ENCODE data around the gene RHNO1. TPM values are rescaled to one million over a fixed set of nuclear protein-coding genes. Genes with fewer than 3 reads are reported as not detected.

Gene RHNO1
- total RNA-seq, 6 experiments from 2014 or later: 25.4 to 47.3 (median 39.7) TPM

DNA sequence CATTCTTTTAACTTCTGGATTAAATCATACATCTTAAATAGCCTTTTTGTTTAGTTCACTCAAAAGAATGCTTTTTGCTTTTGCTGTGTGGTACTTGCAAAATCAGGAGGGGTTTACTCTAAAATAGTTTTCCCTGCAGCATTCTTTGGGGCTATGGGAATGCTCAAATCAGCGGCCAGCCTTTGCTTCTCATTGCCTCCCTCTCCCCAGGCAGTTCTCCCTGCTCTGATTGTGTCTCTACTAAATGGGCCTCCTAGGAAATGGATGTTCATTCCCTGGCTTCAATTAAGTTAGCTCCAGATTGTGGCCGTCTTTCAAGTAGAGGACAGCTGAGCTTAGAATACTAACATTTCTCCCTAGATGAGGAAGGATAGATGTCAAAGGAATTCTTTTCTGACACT, 18.0 kb downstream of the RHNO1 start:
- Mint-ChIP-seq H3K4me3 (no peak overlapping the region), H3K27me3 (ENCODE audit: insufficient read depth) (peaks cover 7% of the 10 kb centered on the region), H3K27ac (peak overlapping the region; percentile 68), H3K4me1 (ENCODE audit: low read depth) (peaks cover 45% of the 10 kb centered on the region), H3K9me3 (no peaks in the 10 kb centered on the region), H3K36me3 (ENCODE audit: low read depth) (no peaks in the 10 kb centered on the region)
- DNase-seq: peak; percentile 9
- TF ChIP-seq, protein P1, sequence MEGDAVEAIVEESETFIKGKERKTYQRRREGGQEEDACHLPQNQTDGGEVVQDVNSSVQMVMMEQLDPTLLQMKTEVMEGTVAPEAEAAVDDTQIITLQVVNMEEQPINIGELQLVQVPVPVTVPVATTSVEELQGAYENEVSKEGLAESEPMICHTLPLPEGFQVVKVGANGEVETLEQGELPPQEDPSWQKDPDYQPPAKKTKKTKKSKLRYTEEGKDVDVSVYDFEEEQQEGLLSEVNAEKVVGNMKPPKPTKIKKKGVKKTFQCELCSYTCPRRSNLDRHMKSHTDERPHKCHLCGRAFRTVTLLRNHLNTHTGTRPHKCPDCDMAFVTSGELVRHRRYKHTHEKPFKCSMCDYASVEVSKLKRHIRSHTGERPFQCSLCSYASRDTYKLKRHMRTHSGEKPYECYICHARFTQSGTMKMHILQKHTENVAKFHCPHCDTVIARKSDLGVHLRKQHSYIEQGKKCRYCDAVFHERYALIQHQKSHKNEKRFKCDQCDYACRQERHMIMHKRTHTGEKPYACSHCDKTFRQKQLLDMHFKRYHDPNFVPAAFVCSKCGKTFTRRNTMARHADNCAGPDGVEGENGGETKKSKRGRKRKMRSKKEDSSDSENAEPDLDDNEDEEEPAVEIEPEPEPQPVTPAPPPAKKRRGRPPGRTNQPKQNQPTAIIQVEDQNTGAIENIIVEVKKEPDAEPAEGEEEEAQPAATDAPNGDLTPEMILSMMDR (IDR thresholded peaks at IDR 0.05): no peak

GRCh38 chr12:2895511-2895910, 18.5 kb downstream of the RHNO1 start:
- Mint-ChIP-seq H3K27ac (peak overlapping the region; percentile 68; the same call in 1 of the 2 replicates), H3K36me3 (ENCODE audit: low read depth) (no peaks in the 10 kb centered on the region), H3K9me3 (no peaks in the 10 kb centered on the region), H3K4me1 (ENCODE audit: low read depth) (peaks cover 40% of the 10 kb centered on the region), H3K27me3 (ENCODE audit: insufficient read depth) (peaks cover 5% of the 10 kb centered on the region), H3K4me3 (no peak overlapping the region)
- DNase-seq: no peak
- TF ChIP-seq, protein P1 (IDR thresholded peaks at IDR 0.05): no peak

DNA sequence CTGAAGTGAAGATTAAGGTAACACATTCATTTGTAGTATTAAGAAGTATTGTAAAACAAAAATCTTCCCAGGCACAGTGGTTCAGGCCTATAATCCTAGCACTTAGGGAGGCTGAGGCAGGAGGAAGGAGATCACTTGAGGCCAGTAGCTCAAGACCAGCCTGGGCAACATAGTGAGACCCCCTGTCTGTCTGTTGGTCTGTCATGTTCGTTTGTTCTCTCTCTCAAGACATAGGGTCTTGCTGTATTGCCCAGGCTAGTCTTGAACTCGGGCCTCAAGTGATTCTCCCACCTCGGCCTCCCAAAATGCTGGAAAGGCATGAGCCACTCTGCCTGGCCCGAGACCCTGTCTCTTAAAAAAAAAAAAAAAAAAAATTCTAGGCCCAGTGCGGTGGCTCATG, 20.4 kb downstream of the RHNO1 start:
- DNase-seq: no peak
- no peaks in the 10 kb centered on the region; the same call in 1 of the 2 replicates for H3K27me3 Mint-ChIP-seq (ENCODE audit: insufficient read depth)

GRCh38 chr12:2900642-2901041, 23.6 kb downstream of the RHNO1 start:
- Mint-ChIP-seq H3K4me3 (no peak overlapping the region), H3K27me3 (ENCODE audit: insufficient read depth) (no peaks in the 10 kb centered on the region; the same call in 1 of the 2 replicates), H3K9me3 (no peaks in the 10 kb centered on the region), H3K4me1 (ENCODE audit: low read depth) (peaks cover 9% of the 10 kb centered on the region), H3K36me3 (ENCODE audit: low read depth) (no peaks in the 10 kb centered on the region), H3K27ac (no peak overlapping the region)
- TF ChIP-seq, protein P1 (IDR thresholded peaks at IDR 0.05): no peak
- no peak for DNase-seq

More for the DNA sequence above, 20.4 kb downstream of the RHNO1 start:
- Mint-ChIP-seq H3K36me3 (ENCODE audit: low read depth) (no peaks in the 10 kb centered on the region), H3K27ac (no peak overlapping the region), H3K4me1 (ENCODE audit: low read depth) (peaks cover 29% of the 10 kb centered on the region), H3K4me3 (no peak overlapping the region), H3K9me3 (no peaks in the 10 kb centered on the region)
- TF ChIP-seq, protein P1 (IDR thresholded peaks at IDR 0.05): no peak

DNA sequence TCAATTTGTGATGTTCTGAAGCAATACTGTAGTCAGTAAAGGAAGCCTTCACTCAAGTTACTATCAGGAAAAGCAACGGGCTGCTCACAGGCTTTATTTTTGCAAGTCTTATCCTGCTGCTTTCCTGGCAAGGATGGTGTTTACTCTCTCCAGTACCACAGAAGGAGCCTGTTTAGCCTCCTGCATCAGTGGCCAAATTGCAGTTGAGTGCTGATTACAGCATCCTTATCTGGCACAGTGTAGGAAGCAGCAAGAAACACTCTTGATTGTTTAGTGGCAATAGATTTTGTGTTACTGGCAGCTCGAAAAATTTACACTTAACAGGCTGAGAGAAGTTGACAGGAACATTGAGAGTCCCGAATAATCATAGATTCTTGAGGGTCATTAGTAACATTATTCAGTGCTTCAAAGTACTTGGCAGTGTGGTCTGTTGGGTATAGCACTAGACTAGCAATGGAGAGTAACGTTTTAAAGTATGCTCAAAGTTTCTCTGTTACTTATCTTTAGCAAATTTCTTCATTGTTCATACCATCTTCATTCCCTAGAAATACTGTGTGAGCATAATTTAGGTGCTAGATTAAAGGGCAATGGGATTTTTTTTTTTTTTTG, 25.4 kb downstream of the RHNO1 start:
- no peak overlapping the region for H3K27ac Mint-ChIP-seq
- no peak overlapping the region for H3K4me3 Mint-ChIP-seq
- no peaks in the 10 kb centered on the region for H3K9me3 Mint-ChIP-seq
- H3K4me1 Mint-ChIP-seq (ENCODE audit: low read depth): no peaks in the 10 kb centered on the region
- TF ChIP-seq, protein P1 (IDR thresholded peaks at IDR 0.05): no peak
- no peaks in the 10 kb centered on the region for H3K36me3 Mint-ChIP-seq (ENCODE audit: low read depth)
- H3K27me3 Mint-ChIP-seq (ENCODE audit: insufficient read depth): no peaks in the 10 kb centered on the region; the same call in 1 of the 2 replicates
- no peak for DNase-seq

Data from HFFc6 (cell line).